PC-9 (cell line): ENCODE data around the gene GARNL3.

Source experiments
- CTCF ChIP-seq: fragments of 200-600 bp; sonication (generic); conservative IDR thresholded peaks from 2 replicates; pipeline ENCODE4 v1.6.1; 2017; ENCODE audit warnings: mixed run types, antibody characterized with exemption, mild to moderate bottlenecking, moderate library complexity
- EZH2 ChIP-seq: fragments of 200-600 bp; sonication (generic); IDR thresholded peaks from 2 replicates; pipeline ENCODE4 v1.8.0; 2017; ENCODE audit warnings: antibody characterized with exemption, low read depth

GRCh38 chr9:127252410-127253318, 11.9 kb upstream of the GARNL3 start:
- TF ChIP-seq CTCF: no peak
- no peak for TF ChIP-seq EZH2
